Activated CD8-positive, alpha-beta T cell treated with anti-CD3 and anti-CD28 coated beads, Interleukin-2, amount 10 ng/mL, durations not matched to agents 7 days and 5 days (primary cell): ENCODE data around the gene SLAMF6. TPM values are rescaled to one million over a fixed set of nuclear protein-coding genes. Genes with fewer than 3 reads are reported as not detected.
"Not testable (repeated sequence)": the region's sequence is repeated elsewhere in the genome, so short reads cannot be mapped to it uniquely, and the experiment has no call there.

ENCODE experiments used
- ATAC-seq: fragments of 150-1000 bp; cut with Tn5 transposase; one replicate; pipeline ENCODE4 v1.10.0; 2021; ENCODE audit warnings: moderate library complexity
- CTCF ChIA-PET: fragments of 350-600 bp; sonication (Branson Sonifier 250); formaldehyde crosslinking; loops from one replicate; lab custom pipeline; 2021; ENCODE audit warnings: antibody characterized with exemption; lab: Charles Lee
- POLR2A ChIA-PET: fragments of 350-600 bp; sonication (Branson Sonifier 250); formaldehyde crosslinking; loops from one replicate; lab custom pipeline; 2021; ENCODE audit warnings: antibody characterized with exemption; lab: Charles Lee
- DNase-seq: peaks from one replicate; pipeline ENCODE4 v3.0.0-alpha.2; 2020
- H3K27ac Mint-ChIP-seq: one replicate; pipeline ENCODE4 v1.8.0; 2021; ENCODE audit warnings: mild to moderate bottlenecking, mixed read lengths
- H3K27me3 Mint-ChIP-seq: one replicate; pipeline ENCODE4 v1.8.0; 2021; ENCODE audit warnings: low read depth, mixed read lengths
- H3K36me3 Mint-ChIP-seq: one replicate; pipeline ENCODE4 v1.8.0; 2021; ENCODE audit warnings: low read depth, mixed read lengths
- H3K4me1 Mint-ChIP-seq: one replicate; pipeline ENCODE4 v1.8.0; 2021; ENCODE audit warnings: low read depth, mixed read lengths
- H3K4me3 Mint-ChIP-seq: one replicate; pipeline ENCODE4 v1.8.0; 2021; ENCODE audit warnings: mild to moderate bottlenecking, mixed read lengths
- H3K9me3 Mint-ChIP-seq: one replicate; pipeline ENCODE4 v1.8.0; 2022; ENCODE audit warnings: mixed read lengths; ENCODE audit not compliant: insufficient read depth
- total RNA-seq, 2 experiments: library from RNA; stranded (reverse); gene quantifications; one replicate each; pipeline ENCODE4 v1.2.3, GENCODE V29; 2021

The SLAMF6 gene
- total RNA-seq, 2 experiments from 2014 or later: 23.9 to 24.7 TPM

DNA sequence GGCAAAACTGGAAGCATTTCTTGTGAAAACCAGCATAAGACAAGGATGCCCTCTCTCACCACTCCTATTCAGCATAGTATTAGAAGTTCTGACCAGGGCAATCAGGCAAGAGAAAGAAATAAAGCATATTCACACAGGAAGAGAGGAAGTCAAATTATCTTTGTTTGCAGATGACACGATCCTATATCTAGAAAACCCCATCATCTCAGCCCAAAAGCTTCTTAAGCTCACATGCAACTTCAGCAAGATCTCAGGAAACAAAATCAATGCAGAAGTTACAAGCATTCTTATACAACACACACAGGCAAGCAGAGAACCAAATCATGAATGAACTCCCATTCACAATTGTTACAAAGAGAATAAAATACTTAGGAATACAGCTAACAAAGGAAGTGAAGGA, 7.1 kb downstream of the SLAMF6 start:
- POLR2A ChIA-PET, ATAC-seq, H3K4me3 Mint-ChIP-seq, H3K27me3 Mint-ChIP-seq, DNase-seq: not testable (repeated sequence)
- Mint-ChIP-seq H3K36me3 (peaks cover 73% of the 10 kb centered on the region), H3K27ac (peak overlapping the region; percentile 10), H3K9me3 (peaks cover 35% of the 10 kb centered on the region), H3K4me1 (peaks cover 69% of the 10 kb centered on the region)
- CTCF ChIA-PET: interaction anchor here (1.3 to 1.9 kb wide), 6 partner anchors 10 to 91 kb away, joined by 3 to 6 read pairs (median 4); no protein-coding TSS in a partner anchor

- CTCF ChIA-PET: no interaction called here
- Mint-ChIP-seq H3K9me3 (peaks cover 53% of the 10 kb centered on the region), H3K4me3 (no peak overlapping the region), H3K36me3 (peaks cover 82% of the 10 kb centered on the region), H3K27ac (no peak overlapping the region), H3K4me1 (peaks cover 3% of the 10 kb centered on the region), H3K27me3 (no peaks in the 10 kb centered on the region)
- DNase-seq (no peak), ATAC-seq (no peak)
- POLR2A ChIA-PET: no interaction called here
Measured at GRCh38 chr1:160504651-160505050, 18.4 kb downstream of the SLAMF6 start.

- Mint-ChIP-seq H3K27me3 (no peaks in the 10 kb centered on the region), H3K9me3 (peaks cover 52% of the 10 kb centered on the region), H3K4me1 (peaks cover 3% of the 10 kb centered on the region), H3K4me3 (no peak overlapping the region), H3K36me3 (peaks cover 81% of the 10 kb centered on the region), H3K27ac (no peak overlapping the region)
- DNase-seq (no peak), ATAC-seq (no peak)
- ChIA-PET CTCF (interaction anchor here (1.2 kb wide), 2 partner anchors 16 to 20 kb away, joined by 3 to 4 read pairs; partner anchors contain the start of gene SLAMF6), POLR2A (no interaction called here)
Measured at GRCh38 chr1:160503087-160503486, 20.0 kb downstream of the SLAMF6 start.

GRCh38 chr1:160500321-160500990, 22.6 kb downstream of the SLAMF6 start:
- no peaks in the 10 kb centered on the region for H3K27me3 Mint-ChIP-seq
- ATAC-seq: no peak
- peaks cover 28% of the 10 kb centered on the region for H3K9me3 Mint-ChIP-seq
- no peak overlapping the region for H3K27ac Mint-ChIP-seq
- no peak overlapping the region for H3K4me3 Mint-ChIP-seq
- peaks cover 3% of the 10 kb centered on the region for H3K4me1 Mint-ChIP-seq
- no peak for DNase-seq
- CTCF ChIA-PET: interaction anchor here (1.4 to 2.2 kb wide), 3 partner anchors 12 to 19 kb away, joined by 3 to 8 read pairs (median 3); no protein-coding TSS in a partner anchor
- H3K36me3 Mint-ChIP-seq: peaks cover 61% of the 10 kb centered on the region
- POLR2A ChIA-PET: no interaction called here

DNA sequence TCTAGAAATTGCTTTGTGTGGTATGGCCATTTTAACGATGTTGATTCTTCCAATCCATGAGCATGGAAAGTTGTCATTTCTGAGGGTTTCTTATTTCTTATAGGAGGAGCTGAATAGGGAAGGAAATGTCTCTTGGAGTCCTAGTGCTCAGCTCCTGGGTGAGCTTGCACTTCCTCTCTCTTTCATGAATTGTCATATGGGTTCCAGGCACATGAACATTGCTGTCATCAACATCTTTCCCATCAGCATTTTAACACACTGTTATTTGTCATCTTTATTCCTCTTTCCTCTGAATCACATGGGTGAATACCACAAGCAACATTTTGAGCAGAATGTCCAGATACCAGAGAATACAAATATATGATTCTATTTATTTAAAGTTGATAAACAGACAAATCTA, 23.4 kb downstream of the SLAMF6 start:
- Mint-ChIP-seq H3K36me3 (peaks cover 56% of the 10 kb centered on the region), H3K4me1 (no peaks in the 10 kb centered on the region)
- CTCF ChIA-PET: interaction anchor here (1.4 to 2.1 kb wide), 4 partner anchors 11 to 41 kb away, joined by 3 to 5 read pairs (median 3); no protein-coding TSS in a partner anchor

GRCh38 chr1:160498301-160499065, 24.6 kb downstream of the SLAMF6 start:
- H3K4me3 Mint-ChIP-seq, H3K4me1 Mint-ChIP-seq, H3K27me3 Mint-ChIP-seq, H3K27ac Mint-ChIP-seq, DNase-seq, ATAC-seq, POLR2A ChIA-PET: not testable (repeated sequence)
- CTCF ChIA-PET: interaction anchor here (1.1 to 2.1 kb wide), 4 partner anchors 14 to 42 kb away, joined by 3 to 5 read pairs (median 4); no protein-coding TSS in a partner anchor
- Mint-ChIP-seq H3K36me3 (peaks cover 46% of the 10 kb centered on the region), H3K9me3 (peaks cover 26% of the 10 kb centered on the region)

More for the DNA sequence above, 23.4 kb downstream of the SLAMF6 start:
- H3K27ac Mint-ChIP-seq: no peak overlapping the region
- DNase-seq (no peak), ATAC-seq (no peak)
- POLR2A ChIA-PET: no interaction called here
- no peak overlapping the region for H3K4me3 Mint-ChIP-seq
- H3K9me3 Mint-ChIP-seq: peaks cover 26% of the 10 kb centered on the region
- no peaks in the 10 kb centered on the region for H3K27me3 Mint-ChIP-seq

- CTCF ChIA-PET: interaction anchor here (0.7 kb wide), 1 partner anchor 48 kb away, joined by 3 read pairs; no protein-coding TSS in a partner anchor
Measured at GRCh38 chr1:160496334-160496733, 26.7 kb downstream of the SLAMF6 start.

DNA sequence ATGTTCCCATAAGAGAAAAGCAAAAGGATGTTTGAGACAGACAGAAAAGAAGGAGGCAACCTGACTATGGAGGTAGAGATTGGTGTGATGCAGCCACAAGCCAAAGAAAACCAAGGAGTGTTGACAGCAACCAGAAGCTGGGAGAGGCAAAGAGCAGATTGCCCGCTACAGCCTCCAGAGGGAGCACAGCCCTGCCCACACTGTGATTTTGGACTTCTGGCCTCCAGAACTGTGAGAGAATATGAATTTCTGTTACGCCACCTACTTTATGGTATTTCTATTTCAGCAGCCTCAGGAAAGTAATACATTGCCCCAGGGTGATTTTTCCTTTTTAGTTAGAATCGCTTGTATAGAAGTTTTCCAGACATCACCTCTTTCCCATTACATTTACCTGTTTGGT, 28.4 kb downstream of the SLAMF6 start:
- H3K27me3 Mint-ChIP-seq: no peaks in the 10 kb centered on the region
- peaks cover 19% of the 10 kb centered on the region for H3K36me3 Mint-ChIP-seq
- no peak for DNase-seq
- H3K27ac Mint-ChIP-seq: no peak overlapping the region
- no peak for ATAC-seq
- H3K4me3 Mint-ChIP-seq: no peak overlapping the region
- ChIA-PET CTCF (no interaction called here), POLR2A (no interaction called here)
- peaks cover 11% of the 10 kb centered on the region for H3K9me3 Mint-ChIP-seq
- no peaks in the 10 kb centered on the region for H3K4me1 Mint-ChIP-seq

More at GRCh38 chr1:160496334-160496733, 26.7 kb downstream of the SLAMF6 start:
- Mint-ChIP-seq H3K9me3 (peaks cover 17% of the 10 kb centered on the region), H3K36me3 (peaks cover 26% of the 10 kb centered on the region), H3K4me3 (no peak overlapping the region), H3K27me3 (no peaks in the 10 kb centered on the region), H3K4me1 (no peaks in the 10 kb centered on the region), H3K27ac (no peak overlapping the region)
- POLR2A ChIA-PET: no interaction called here
- no peak for ATAC-seq
- no peak for DNase-seq

GRCh38 chr1:160492617-160493016, 30.4 kb downstream of the SLAMF6 start:
- CTCF ChIA-PET: no interaction called here
- Mint-ChIP-seq H3K36me3 (peaks cover 10% of the 10 kb centered on the region), H3K4me3 (no peak overlapping the region), H3K4me1 (no peaks in the 10 kb centered on the region), H3K27ac (no peak overlapping the region), H3K27me3 (no peaks in the 10 kb centered on the region), H3K9me3 (no peaks in the 10 kb centered on the region)
- POLR2A ChIA-PET: no interaction called here
- DNase-seq: no peak
- no peak for ATAC-seq

GRCh38 chr1:160491981-160492380, 31.1 kb downstream of the SLAMF6 start:
- Mint-ChIP-seq H3K4me3 (no peak overlapping the region), H3K4me1 (no peaks in the 10 kb centered on the region)
- CTCF ChIA-PET: interaction anchor here (1.3 kb wide), 1 partner anchor 115 kb away, joined by 3 read pairs; no protein-coding TSS in a partner anchor

DNA sequence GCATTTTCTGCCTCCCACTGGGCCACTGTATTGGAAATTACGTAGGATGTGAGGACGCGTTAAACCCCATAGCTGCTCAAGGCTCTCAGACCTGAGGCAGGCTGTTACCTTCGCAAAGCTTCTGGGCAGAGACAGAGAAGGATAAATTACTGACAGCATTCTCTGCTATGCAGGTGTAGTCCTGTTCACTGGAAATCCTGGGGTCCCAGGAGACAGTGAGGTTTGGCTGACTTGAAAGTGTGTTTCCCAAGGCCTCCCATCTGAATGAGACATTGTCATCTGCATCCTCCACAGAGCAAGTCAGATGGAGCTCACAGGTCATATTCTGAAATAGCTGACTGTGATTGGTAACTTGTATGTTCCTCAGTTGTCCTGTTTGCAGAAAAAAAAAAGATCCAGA, 32.0 kb downstream of the SLAMF6 start:
- no peaks in the 10 kb centered on the region for H3K27me3 Mint-ChIP-seq
- no peak for ATAC-seq
- peaks cover 20% of the 10 kb centered on the region for H3K36me3 Mint-ChIP-seq
- POLR2A ChIA-PET: interaction anchor here (1.1 kb wide), 1 partner anchor 12 kb away, joined by 3 read pairs; no protein-coding TSS in a partner anchor
- no peaks in the 10 kb centered on the region for H3K4me1 Mint-ChIP-seq
- no peak for DNase-seq
- H3K27ac Mint-ChIP-seq: no peak overlapping the region
- CTCF ChIA-PET: interaction anchor here (1.3 kb wide), 1 partner anchor 114 kb away, joined by 3 read pairs; no protein-coding TSS in a partner anchor
- no peak overlapping the region for H3K4me3 Mint-ChIP-seq
- no peaks in the 10 kb centered on the region for H3K9me3 Mint-ChIP-seq

More at GRCh38 chr1:160491981-160492380, 31.1 kb downstream of the SLAMF6 start:
- ATAC-seq (no peak), DNase-seq (no peak)
- peaks cover 10% of the 10 kb centered on the region for H3K36me3 Mint-ChIP-seq
- POLR2A ChIA-PET: interaction anchor here (1.1 kb wide), 1 partner anchor 13 kb away, joined by 3 read pairs; no protein-coding TSS in a partner anchor
- no peaks in the 10 kb centered on the region for H3K9me3 Mint-ChIP-seq
- H3K27me3 Mint-ChIP-seq: no peaks in the 10 kb centered on the region
- H3K27ac Mint-ChIP-seq: no peak overlapping the region
